GM06990 (cell line): ENCODE results near the gene DICER1.

ENCODE experiments used
- DNase-seq: peaks from one replicate; pipeline ENCODE4 v3.0.0-alpha.2; 2011; ENCODE audit not compliant: insufficient read length; ENCODE audit errors: extremely low read depth
- H3K27me3 ChIP-seq: replicated peaks from 2 replicates; pipeline ENCODE4 v1.6.0; 2011; ENCODE audit warnings: low read length; ENCODE audit not compliant: control insufficient read depth, insufficient read depth
- H3K36me3 ChIP-seq: 2 replicates; pipeline ENCODE4 v1.5.1; 2011; ENCODE audit warnings: low read length; ENCODE audit not compliant: control insufficient read depth, insufficient read depth
- H3K4me3 ChIP-seq: replicated peaks from 2 replicates; pipeline ENCODE4 v1.5.1; 2011; ENCODE audit warnings: low read depth, mild to moderate bottlenecking, control low read depth, low read length
- TF ChIP-seq, protein P1 (sequence below): IDR thresholded peaks from 2 replicates; pipeline ENCODE4 v1.5.1; 2011; ENCODE audit warnings: low read length, control low read depth, mild to moderate bottlenecking, inconsistent platforms; ENCODE audit not compliant: insufficient read depth, poor library complexity, severe bottlenecking

Gene DICER1

DNA sequence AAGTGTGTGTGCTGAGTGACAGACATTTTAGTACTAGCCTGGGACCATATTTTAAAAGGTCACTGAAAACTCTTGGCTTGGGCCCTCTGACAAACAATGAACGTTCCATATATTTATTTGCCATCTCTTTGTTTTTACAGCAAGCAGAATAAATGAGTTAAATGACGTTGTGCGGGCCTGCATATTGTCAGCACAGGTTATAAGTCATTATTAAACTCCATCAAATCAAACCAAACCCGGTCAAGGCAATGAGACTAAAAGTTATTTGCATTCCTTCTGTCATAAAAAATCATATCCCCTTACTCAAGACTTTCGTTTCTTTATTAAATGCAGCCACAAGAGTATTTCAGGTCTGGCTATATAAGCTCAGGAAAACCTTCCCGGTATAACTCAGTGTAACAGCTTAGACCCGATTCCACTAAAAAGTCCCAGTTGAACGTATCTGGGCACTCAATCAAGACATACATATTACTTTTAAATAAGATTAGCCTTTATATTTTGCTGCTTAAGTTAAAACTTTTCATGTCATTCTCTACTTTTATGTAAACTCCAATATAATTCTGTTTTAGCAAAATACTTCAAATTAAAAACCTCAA is 84.9 kb downstream of the DICER1 start:
- TF ChIP-seq, protein P1, sequence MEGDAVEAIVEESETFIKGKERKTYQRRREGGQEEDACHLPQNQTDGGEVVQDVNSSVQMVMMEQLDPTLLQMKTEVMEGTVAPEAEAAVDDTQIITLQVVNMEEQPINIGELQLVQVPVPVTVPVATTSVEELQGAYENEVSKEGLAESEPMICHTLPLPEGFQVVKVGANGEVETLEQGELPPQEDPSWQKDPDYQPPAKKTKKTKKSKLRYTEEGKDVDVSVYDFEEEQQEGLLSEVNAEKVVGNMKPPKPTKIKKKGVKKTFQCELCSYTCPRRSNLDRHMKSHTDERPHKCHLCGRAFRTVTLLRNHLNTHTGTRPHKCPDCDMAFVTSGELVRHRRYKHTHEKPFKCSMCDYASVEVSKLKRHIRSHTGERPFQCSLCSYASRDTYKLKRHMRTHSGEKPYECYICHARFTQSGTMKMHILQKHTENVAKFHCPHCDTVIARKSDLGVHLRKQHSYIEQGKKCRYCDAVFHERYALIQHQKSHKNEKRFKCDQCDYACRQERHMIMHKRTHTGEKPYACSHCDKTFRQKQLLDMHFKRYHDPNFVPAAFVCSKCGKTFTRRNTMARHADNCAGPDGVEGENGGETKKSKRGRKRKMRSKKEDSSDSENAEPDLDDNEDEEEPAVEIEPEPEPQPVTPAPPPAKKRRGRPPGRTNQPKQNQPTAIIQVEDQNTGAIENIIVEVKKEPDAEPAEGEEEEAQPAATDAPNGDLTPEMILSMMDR = no peak
- no peak for DNase-seq
- Histone ChIP-seq H3K36me3 (no peaks in the 10 kb centered on the region), H3K4me3 (no peak overlapping the region), H3K27me3 (no peaks in the 10 kb centered on the region; the same call in 1 of the 2 replicates)

DNA sequence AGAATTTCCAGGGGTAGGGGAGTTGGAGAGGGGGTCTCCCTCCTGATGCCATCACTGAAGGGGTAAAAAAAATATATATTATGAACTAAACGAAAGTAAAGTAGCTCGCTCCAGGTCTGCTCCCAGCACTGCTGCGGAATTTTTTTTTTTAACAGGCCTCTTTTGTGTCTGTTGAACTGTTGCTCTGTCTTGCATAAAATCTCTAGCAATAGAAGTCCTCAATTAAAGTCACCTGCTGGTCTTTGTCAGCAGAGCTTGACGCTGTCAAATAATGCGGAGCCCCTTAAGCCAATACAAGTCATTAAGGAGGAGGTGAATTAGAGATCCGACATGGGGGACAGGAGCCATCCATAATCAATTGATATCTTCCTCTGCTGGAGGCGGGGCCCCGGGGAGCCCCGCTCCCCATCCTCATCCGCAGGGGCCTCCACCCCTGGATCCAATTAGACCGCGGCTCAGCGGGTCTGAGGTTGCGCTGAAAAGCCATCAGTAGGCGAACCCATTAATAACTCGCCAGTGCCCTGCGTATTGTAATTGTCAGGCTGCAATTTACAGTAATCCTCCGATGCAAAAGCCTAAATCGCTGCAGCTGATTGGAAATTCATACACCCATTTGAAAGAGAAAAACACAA is 85.6 kb downstream of the DICER1 start:
- Histone ChIP-seq H3K27me3 (no peaks in the 10 kb centered on the region; the same call in 1 of the 2 replicates), H3K4me3 (no peak overlapping the region), H3K36me3 (no peaks in the 10 kb centered on the region)
- TF ChIP-seq, protein P1 = no peak
- no peak for DNase-seq

DNA sequence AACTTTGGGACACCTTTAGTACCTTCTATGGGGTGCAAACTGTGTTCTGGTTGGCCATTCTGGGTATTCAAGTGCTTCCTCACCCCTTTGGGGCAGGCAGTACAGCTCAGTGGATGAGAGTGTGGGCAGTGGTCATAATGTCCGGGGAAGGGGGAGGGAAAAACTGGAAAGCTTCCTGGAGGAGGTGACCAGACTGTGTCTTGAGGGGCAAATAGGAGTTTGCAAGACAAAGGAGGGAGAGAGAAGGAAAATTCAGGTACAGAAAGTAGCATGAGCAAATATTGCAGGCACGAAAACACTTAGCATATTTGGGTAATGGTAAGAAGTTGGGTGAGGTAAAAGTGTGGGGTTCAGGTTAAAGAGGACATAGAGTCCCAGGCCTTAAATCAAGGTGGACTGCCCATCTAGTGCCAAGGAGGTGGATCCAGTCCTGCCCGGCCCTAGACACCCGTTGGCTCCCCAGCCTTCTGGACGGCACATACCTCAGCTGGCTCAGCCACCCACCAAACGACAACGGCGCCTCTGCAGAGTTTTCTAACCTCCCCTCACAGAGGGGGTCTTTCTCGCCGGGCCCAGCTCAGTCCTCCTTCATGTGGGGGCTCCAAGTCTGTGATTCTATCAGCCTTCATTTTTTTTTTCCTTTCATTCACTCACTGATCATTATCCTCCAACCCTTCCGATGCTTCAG is 86.4 kb downstream of the DICER1 start:
- no peaks in the 10 kb centered on the region for H3K36me3 ChIP-seq
- TF ChIP-seq, protein P1 = no peak
- H3K27me3 ChIP-seq = no peaks in the 10 kb centered on the region; the same call in 1 of the 2 replicates
- H3K4me3 ChIP-seq = no peak overlapping the region
- no peak for DNase-seq

DNA sequence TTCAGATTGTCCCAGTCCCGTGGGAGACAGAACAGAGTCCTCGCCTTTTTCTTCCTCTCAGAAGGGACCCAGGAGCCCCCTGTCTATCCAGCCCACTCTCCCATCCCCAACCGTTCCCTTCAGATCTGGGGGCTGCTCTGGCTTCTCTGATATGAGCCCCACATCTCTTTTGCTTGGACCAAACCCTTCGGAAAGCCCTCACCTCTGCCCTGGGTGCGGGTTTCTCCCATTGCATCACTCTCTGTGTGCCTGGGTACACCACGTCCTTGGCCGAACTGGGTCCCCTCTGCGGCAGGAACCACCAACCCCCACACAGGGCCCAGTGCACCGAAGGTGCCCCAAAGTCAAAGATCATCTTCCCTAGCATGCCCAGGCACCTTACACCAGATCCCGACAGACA is 87.8 kb downstream of the DICER1 start:
- Histone ChIP-seq H3K36me3 (no peaks in the 10 kb centered on the region), H3K4me3 (no peak overlapping the region), H3K27me3 (no peaks in the 10 kb centered on the region; the same call in 1 of the 2 replicates)
- DNase-seq = no peak
- TF ChIP-seq, protein P1 = no peak

DNA sequence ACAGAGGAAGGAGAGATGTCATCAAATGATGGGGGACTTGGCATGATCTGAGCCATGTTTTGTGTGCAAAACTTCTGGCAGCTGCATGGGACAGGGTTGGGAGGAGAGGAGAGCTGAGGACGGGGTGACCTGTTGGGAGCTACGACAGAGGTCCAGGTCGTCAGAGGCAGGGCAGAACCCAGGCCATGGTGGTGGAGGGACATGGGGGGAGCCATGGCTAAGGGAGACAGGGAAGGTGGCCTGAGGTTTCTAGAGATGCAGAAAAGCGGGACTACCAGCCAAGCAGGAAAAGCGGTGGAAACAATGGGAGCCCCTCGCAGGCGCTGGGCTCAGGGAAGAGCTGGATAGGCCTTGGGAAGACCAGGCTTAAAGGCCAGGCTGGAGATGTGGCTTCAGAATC is 88.3 kb downstream of the DICER1 start:
- Histone ChIP-seq H3K4me3 (no peak overlapping the region), H3K36me3 (no peaks in the 10 kb centered on the region), H3K27me3 (no peaks in the 10 kb centered on the region; the same call in 1 of the 2 replicates)
- DNase-seq = no peak
- TF ChIP-seq, protein P1 = no peak
